ENCODE measurements around the gene SNX2. TPM values are rescaled to one million over a fixed set of nuclear protein-coding genes. Genes with fewer than 3 reads are reported as not detected.

SNX2 gene
- total and polyA plus RNA-seq, 2 donors (not counting 1 experiment from before 2014, with no cell fraction given), result 107 to 266 TPM

GRCh38 chr5:122766130-122766529 lies 8.8 kb upstream of the SNX2 start:
- no peaks in the 10 kb centered on the region for H3K4me1 ChIP-seq (ENCODE audit: control insufficient read depth in 2 of 2, insufficient read depth in 2 of 2, low read length in 2 of 2)
- no peak overlapping the region for H3K4me2 ChIP-seq (replicated peaks; ENCODE audit: low read depth, low read length, poor library complexity, severe bottlenecking)
- no peak overlapping the region for H3K27ac ChIP-seq (ENCODE audit: low read length in 2 of 2)
- no peak overlapping the region for H3K4me3 ChIP-seq (ENCODE audit: control extremely low read depth in 1 of 5, extremely low read depth in 1 of 5, insufficient read depth in 1 of 5, low read depth in 2 of 5, low read length in 4 of 5)
- intact Hi-C loops (cut with micrococcal nuclease), result no loop called here
- no peak overlapping the region for H3K4me3 Mint-ChIP-seq
- H4K20me1 ChIP-seq (ENCODE audit: control insufficient read depth, insufficient read depth, low read length, poor library complexity, severe bottlenecking), result no peaks in the 10 kb centered on the region
- DNase-seq, result no peak
- no peak overlapping the region for H3K27ac Mint-ChIP-seq
- H3K36me3 ChIP-seq (replicated peaks in 1 of 2; ENCODE audit: control extremely low read depth in 1 of 2, control insufficient read depth in 1 of 2, extremely low read depth in 1 of 2, insufficient read depth in 2 of 2, low read length in 1 of 2), result no peaks in the 10 kb centered on the region
- ChIA-PET POLR2A (no interaction called here), CTCF (interaction anchor here (0.7 kb wide), 1 partner anchor 819 kb away, joined by 4 read pairs; no protein-coding TSS in a partner anchor)
- no peaks in the 10 kb centered on the region for H3K9me3 Mint-ChIP-seq (ENCODE audit: insufficient read depth)
- H3K4me1 Mint-ChIP-seq, result no peaks in the 10 kb centered on the region
- no peaks in the 10 kb centered on the region for H3K79me2 ChIP-seq (ENCODE audit: control insufficient read depth, insufficient read depth, low read length)
- no peak overlapping the region for H3K9ac ChIP-seq (ENCODE audit: low read length)
- H3K27me3 Mint-ChIP-seq, result no peaks in the 10 kb centered on the region
- TF ChIP-seq, protein P1, sequence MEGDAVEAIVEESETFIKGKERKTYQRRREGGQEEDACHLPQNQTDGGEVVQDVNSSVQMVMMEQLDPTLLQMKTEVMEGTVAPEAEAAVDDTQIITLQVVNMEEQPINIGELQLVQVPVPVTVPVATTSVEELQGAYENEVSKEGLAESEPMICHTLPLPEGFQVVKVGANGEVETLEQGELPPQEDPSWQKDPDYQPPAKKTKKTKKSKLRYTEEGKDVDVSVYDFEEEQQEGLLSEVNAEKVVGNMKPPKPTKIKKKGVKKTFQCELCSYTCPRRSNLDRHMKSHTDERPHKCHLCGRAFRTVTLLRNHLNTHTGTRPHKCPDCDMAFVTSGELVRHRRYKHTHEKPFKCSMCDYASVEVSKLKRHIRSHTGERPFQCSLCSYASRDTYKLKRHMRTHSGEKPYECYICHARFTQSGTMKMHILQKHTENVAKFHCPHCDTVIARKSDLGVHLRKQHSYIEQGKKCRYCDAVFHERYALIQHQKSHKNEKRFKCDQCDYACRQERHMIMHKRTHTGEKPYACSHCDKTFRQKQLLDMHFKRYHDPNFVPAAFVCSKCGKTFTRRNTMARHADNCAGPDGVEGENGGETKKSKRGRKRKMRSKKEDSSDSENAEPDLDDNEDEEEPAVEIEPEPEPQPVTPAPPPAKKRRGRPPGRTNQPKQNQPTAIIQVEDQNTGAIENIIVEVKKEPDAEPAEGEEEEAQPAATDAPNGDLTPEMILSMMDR (IDR thresholded peaks at IDR 0.05), result no peak
- TF ChIP-seq EZH2 (IDR thresholded peaks at IDR 0.05; ENCODE audit: borderline replicate concordance, insufficient read depth, low read depth, low read length, poor library complexity, severe bottlenecking), result no peak
- H3K27me3 ChIP-seq (replicated peaks in 1 of 4; ENCODE audit: control extremely low read depth in 1 of 4, control insufficient read depth in 3 of 4, insufficient read depth in 4 of 4, low read length in 3 of 4), result no peaks in the 10 kb centered on the region
- ATAC-seq (ENCODE audit: low read depth), result no peak
- no peaks in the 10 kb centered on the region for H3K9me3 ChIP-seq (ENCODE audit: control extremely low read depth in 1 of 3, control insufficient read depth in 2 of 3, insufficient read depth in 1 of 3, low read length in 2 of 3)
- H2AFZ ChIP-seq (ENCODE audit: insufficient read depth, low read depth, low read length, poor library complexity, severe bottlenecking), result no peak overlapping the region

DNA sequence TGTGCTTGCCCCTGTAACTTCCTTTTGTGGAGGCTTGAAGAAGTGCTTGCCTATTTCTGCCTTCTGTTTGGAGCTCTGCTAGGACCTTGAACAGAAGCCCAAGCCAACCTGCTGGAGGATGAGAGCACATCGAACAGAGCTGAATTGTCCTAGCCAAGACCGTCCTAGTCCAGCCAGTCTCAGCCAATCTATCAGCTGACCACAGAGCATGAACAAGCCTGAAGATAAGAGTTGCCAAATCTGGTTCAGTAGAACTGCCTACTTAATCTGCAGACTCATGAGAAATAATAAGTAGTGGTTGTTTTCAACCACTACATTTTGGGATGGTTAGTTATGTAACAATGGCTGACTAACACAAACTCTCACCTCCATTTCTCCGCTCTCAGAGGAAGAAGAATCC lies 4.4 kb upstream of the SNX2 start:
- DNase-seq, result no peak
- 94% methylated on average over 2 of the region's 3 CpGs for WGBS (ENCODE audit: insufficient coverage)
- Mint-ChIP-seq H3K4me3 (no peak overlapping the region), H3K27ac (no peak overlapping the region), H3K9me3 (ENCODE audit: insufficient read depth) (no peaks in the 10 kb centered on the region), H3K27me3 (no peaks in the 10 kb centered on the region), H3K4me1 (peaks cover 10% of the 10 kb centered on the region)
- Histone ChIP-seq H3K4me2 (replicated peaks; ENCODE audit: low read depth, low read length, poor library complexity, severe bottlenecking) (no peak overlapping the region), H4K20me1 (ENCODE audit: control insufficient read depth, insufficient read depth, low read length, poor library complexity, severe bottlenecking) (no peaks in the 10 kb centered on the region), H3K27ac (ENCODE audit: low read length in 2 of 2) (no peak overlapping the region), H3K79me2 (ENCODE audit: control insufficient read depth, insufficient read depth, low read length) (peaks cover 9% of the 10 kb centered on the region), H2AFZ (ENCODE audit: insufficient read depth, low read depth, low read length, poor library complexity, severe bottlenecking) (no peak overlapping the region), H3K4me3 (ENCODE audit: control extremely low read depth in 1 of 5, extremely low read depth in 1 of 5, insufficient read depth in 1 of 5, low read depth in 2 of 5, low read length in 4 of 5) (no peak overlapping the region), H3K9me3 (ENCODE audit: control extremely low read depth in 1 of 3, control insufficient read depth in 2 of 3, insufficient read depth in 1 of 3, low read length in 2 of 3) (no peaks in the 10 kb centered on the region), H3K4me1 (ENCODE audit: control insufficient read depth in 2 of 2, insufficient read depth in 2 of 2, low read length in 2 of 2) (peaks cover 0 to 6% of the 10 kb centered on the region in 2 donors), H3K9ac (ENCODE audit: low read length) (no peak overlapping the region), H3K27me3 (replicated peaks in 1 of 4; ENCODE audit: control extremely low read depth in 1 of 4, control insufficient read depth in 3 of 4, insufficient read depth in 4 of 4, low read length in 3 of 4) (no peaks in the 10 kb centered on the region), H3K36me3 (replicated peaks in 1 of 2; ENCODE audit: control extremely low read depth in 1 of 2, control insufficient read depth in 1 of 2, extremely low read depth in 1 of 2, insufficient read depth in 2 of 2, low read length in 1 of 2) (no peaks in the 10 kb centered on the region)
- no peak for ATAC-seq (ENCODE audit: low read depth)
- intact Hi-C loops (cut with micrococcal nuclease), result loop anchor here (10.0 kb wide), 2 partner anchors 256 to 806 kb away; partner anchors contain the start of gene SRFBP1
- no peak for TF ChIP-seq EZH2 (IDR thresholded peaks at IDR 0.05; ENCODE audit: borderline replicate concordance, insufficient read depth, low read depth, low read length, poor library complexity, severe bottlenecking)
- TF ChIP-seq, protein P1 (IDR thresholded peaks at IDR 0.05), result no peak
- POLR2A ChIA-PET, result no interaction called here
- CTCF ChIA-PET, result no interaction called here

Data from B cell (primary cell).